Omental fat pad (tissue), 4 donors: ENCODE results near the gene NEB. TPM values are rescaled to one million over a fixed set of nuclear protein-coding genes. Genes with fewer than 3 reads are reported as not detected.
A peak's percentile ranks its signal among the peaks of the same experiment; 100 is the strongest.

Source experiments
- ATAC-seq: fragments of 150-250 bp; one replicate; pipeline ENCODE4 v1.9.1; 2016; ENCODE audit warnings: mild to moderate bottlenecking, moderate library complexity; ENCODE audit not compliant: low FRiP score
- DNase-seq: peaks from one replicate; pipeline ENCODE4 v3.0.0-alpha.2; 2019; ENCODE audit warnings: low spot score
- CTCF ChIP-seq, 3 donors: fragments of 450-650 bp; IDR thresholded peaks; one replicate each; pipeline ENCODE4 v1.5.1; 2016 to 2017; ENCODE audit warnings: antibody characterized with exemption in 3 of 3, mild to moderate bottlenecking in 3 of 3, moderate library complexity in 2 of 3
- total RNA-seq, 4 donors: library from RNA; depleted of rRNA; stranded (reverse); fragments of >200 nt; gene quantifications; one replicate each; pipeline ENCODE4 v1.1.0, GENCODE V29; 2016

The NEB gene
- total RNA-seq, 4 donors from 2014 or later, result 1.2 to 3.6 (median 2.3) TPM

DNA sequence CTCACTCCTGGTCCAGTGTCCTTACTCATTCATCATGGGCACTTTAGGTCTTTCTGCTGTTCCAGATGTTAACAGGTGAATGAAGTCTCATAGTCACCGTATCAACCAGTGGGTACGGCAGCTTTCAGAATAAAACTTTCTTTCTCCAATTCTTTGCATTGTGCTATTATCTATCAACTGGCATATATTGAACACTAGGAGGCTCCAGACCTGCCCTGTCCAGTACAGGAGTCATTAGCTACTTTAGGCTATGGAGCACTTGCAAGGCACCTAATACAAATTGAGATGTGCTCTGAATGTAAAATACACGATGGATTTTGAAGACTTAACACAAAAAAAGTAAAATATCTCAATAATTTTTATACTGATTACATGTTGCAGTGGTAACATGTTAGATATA lies 43.2 kb upstream of the NEB start:
- no peak for DNase-seq
- TF ChIP-seq CTCF (IDR thresholded peaks at IDR 0.05), result no peak
- no peak for ATAC-seq

DNA sequence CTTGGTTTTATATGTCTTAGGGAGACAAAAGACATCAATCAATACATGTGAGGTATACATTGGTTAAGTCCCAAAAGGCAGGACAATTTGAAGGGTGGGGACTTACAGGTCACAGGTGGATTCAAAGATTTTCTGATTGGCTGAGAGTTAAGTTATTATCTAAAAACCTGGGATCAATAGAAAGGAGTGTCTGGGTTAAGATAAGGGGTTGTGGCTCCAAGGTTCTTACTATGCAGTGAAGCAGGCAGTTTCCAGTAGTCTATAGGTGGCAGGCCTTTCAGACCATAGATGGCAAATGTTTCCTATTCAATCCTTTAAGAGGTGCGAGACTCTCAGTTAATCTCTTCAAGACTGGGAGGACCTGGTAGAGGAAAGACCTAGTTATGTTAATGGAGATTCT lies 42.1 kb upstream of the NEB start:
- ATAC-seq, result no peak

GRCh38 chr2:151775057-151775740 lies 40.9 kb upstream of the NEB start:
- peak; percentile 24 for ATAC-seq
- no peak for TF ChIP-seq CTCF (IDR thresholded peaks at IDR 0.05)

More for the DNA sequence above, 42.1 kb upstream of the NEB start:
- DNase-seq, result no peak
- no peak for TF ChIP-seq CTCF (IDR thresholded peaks at IDR 0.05)

DNA sequence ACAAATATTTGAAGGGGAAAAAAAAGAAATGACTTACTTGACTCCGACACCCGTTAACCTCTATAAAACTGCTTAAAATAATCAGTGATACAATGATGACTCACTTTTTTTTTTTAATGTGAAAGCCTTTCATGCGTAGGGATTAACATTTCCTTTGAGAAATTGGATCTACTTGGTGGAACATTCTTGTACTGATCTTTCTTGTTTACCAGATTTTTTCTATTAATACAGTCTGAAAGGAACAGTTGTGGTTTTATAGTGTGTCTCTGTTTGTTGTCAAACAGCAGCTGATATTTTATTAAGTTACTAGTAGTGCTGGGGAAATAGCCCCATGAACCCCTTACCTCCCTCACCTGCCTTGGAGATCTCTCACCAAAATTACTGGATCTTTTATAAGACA lies 40.2 kb upstream of the NEB start:
- no peak for DNase-seq
- TF ChIP-seq CTCF (IDR thresholded peaks at IDR 0.05), result no peak
- ATAC-seq, result peak; percentile 72

More at GRCh38 chr2:151775057-151775740, 40.9 kb upstream of the NEB start:
- no peak for DNase-seq

DNA sequence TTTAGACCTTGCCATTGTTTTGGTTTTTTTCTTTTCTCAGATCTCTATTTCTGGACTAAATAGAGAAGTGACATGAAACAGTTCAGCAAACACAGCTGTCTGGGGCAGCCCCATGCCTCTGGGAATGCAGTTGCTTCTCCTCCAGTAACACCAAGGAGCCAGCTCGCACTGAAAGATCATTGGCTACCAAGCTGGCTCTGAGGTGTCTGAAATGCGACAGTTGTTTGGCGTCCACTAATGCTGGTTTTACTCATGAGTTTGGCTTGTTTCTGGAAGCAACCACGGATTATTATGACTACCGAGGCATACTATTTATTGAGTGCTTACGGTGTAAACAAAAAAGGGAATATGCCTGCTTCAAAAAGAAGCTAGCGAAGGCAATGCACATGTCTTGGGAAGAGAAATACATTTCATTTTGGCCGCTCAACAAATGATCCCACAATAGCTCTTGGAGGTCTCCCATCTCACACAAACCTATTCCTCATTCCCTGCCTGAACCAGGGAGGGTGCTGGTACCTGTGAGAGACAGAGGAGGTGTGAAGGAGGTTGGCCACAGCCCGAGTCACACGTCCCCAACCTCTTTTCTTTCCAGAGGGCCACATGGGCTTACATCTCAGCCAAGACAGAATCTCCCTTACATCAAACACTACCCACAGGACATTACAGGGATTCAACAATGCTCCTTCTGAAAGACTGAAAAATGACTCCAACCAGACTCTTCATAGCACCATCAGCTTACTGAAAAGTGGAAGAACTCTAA lies 37.5 kb upstream of the NEB start:
- TF ChIP-seq CTCF (IDR thresholded peaks at IDR 0.05), result no peak
- ATAC-seq, result peak; percentile 39
- DNase-seq, result no peak

DNA sequence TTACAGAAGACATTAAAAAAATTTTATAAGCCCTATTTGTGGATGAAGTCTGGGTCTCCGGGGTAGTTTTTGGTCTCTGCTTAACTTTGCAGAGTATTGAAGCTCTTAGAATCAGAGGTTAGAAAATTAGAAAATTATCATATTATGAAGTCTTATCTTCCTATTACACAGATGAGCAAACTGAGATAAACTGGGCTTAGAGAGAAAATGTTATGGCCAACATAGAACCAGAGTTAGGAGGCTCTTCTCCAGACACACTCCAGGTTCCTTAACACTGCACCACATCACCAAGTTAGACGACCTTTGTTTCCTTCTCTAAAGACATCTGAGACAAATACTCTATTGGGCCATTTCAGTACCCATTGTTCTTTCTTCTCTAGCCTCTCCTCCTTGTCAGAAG lies 36.7 kb upstream of the NEB start:
- no peak for ATAC-seq
- DNase-seq, result no peak
- no peak for TF ChIP-seq CTCF (IDR thresholded peaks at IDR 0.05)

GRCh38 chr2:151769606-151770005 lies 35.3 kb upstream of the NEB start:
- TF ChIP-seq CTCF (IDR thresholded peaks at IDR 0.05), result no peak
- no peak for DNase-seq
- ATAC-seq, result no peak
